Measurements from ENCODE around the gene FBXL15.

The FBXL15 gene

DNA sequence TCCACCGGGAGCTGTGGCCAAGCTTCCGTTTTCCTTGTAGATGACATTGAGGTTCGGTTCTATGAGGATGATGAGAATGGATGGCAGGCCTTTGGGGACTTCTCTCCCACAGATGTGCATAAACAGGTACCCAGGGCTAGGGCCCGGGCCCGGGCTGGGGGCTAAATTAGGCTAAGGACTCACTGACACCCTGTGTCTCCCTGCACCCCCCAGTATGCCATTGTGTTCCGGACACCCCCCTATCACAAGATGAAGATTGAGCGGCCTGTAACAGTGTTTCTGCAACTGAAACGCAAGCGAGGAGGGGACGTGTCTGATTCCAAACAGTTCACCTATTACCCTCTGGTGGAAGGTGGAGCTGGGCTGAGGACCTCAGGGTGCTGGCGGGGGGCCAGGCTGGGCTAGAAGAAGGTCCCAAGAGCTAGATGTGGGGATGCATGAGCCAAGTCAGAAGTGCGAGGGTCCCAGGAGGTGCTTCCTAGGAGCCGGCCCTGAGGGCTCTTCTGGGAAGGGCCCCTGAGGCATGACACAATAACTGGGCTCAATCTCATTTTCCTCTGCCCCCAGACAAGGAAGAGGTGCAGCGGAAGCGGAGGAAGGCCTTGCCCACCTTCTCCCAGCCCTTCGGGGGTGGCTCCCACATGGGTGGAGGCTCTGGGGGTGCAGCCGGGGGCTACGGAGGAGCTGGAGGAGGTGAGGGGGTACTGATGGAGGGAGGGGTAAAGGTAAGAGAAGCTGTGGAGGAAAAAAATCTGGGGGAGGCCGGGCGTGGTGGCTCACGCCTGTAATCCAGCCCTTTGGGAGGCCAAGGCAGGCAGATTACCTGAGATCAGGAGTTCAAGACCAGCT is 22.2 kb upstream of the FBXL15 start:
- DNase-seq, result no peak

GRCh38 chr10:102399217-102400021 is 21.2 kb upstream of the FBXL15 start:
- DNase-seq, result peak; percentile 75

DNA sequence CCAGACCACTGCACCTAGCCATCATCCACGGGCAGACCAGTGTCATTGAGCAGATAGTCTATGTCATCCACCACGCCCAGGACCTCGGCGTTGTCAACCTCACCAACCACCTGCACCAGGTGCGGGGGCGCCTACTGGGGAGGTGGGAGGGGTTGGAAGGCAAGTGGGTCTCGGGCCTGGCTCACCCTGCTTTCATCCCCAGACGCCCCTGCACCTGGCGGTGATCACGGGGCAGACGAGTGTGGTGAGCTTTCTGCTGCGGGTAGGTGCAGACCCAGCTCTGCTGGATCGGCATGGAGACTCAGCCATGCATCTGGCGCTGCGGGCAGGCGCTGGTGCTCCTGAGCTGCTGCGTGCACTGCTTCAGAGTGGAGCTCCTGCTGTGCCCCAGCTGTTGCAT is 20.6 kb upstream of the FBXL15 start:
- DNase-seq, result no peak

GRCh38 chr10:102400598-102401341 is 19.9 kb upstream of the FBXL15 start:
- no peak for DNase-seq

DNA sequence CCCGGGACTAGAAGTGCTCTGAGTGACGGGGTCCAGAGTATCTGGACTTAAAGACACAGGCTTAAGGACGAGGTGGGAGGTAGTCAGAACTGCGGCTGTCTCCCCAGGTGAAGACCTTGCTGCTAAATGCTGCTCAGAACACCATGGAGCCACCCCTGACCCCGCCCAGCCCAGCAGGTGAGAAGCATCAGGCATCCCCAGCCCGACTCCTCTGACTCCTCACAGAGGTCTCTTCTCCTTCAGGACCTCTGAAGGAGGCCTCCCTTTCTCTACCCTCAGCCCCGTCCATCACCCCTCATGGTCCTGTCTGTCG is 19.3 kb upstream of the FBXL15 start:
- DNase-seq, result no peak

DNA sequence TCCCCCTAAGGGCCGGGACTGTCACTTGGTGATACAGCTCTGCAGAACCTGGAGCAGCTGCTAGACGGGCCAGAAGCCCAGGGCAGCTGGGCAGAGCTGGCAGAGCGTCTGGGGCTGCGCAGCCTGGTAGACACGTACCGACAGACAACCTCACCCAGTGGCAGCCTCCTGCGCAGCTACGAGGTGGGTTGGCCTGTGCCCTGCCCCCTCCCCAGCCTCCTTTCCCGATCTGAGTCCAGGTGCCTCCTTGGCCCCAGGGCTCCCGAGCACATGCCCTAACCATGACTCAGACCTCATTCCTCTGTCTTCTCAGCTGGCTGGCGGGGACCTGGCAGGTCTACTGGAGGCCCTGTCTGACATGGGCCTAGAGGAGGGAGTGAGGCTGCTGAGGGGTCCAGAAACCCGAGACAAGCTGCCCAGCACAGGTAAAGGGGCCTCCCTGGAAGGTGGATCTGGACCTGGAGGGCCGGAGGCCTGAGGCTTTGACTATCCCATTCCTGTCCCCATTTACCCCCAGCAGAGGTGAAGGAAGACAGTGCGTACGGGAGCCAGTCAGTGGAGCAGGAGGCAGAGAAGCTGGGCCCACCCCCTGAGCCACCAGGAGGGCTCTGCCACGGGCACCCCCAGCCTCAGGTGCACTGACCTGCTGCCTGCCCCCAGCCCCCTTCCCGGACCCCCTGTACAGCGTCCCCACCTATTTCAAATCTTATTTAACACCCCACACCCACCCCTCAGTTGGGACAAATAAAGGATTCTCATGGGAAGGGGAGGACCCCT is 18.7 kb upstream of the FBXL15 start:
- no peak for DNase-seq

DNA sequence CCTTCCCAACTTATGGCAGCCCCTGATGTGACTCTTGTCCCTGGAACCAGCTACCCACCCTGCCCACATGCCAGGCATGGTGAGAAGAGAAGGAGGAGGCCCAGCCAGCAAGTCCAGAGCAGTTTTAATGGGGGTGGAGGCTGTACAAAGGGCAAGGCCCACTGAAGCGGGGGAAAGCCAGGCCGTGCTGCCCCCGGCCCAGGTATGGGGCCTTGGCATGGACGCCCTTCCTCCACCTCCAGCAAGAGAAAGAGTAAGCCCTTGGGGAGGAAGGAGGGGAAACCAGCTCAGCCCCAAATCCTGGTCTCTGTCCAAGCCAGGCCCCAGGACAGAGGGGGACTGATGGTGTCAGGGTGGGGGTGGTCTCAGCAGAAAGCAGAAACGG is 18.1 kb upstream of the FBXL15 start:
- DNase-seq, result no peak

GRCh38 chr10:102403115-102403514 is 17.5 kb upstream of the FBXL15 start:
- DNase-seq, result no peak

DNA sequence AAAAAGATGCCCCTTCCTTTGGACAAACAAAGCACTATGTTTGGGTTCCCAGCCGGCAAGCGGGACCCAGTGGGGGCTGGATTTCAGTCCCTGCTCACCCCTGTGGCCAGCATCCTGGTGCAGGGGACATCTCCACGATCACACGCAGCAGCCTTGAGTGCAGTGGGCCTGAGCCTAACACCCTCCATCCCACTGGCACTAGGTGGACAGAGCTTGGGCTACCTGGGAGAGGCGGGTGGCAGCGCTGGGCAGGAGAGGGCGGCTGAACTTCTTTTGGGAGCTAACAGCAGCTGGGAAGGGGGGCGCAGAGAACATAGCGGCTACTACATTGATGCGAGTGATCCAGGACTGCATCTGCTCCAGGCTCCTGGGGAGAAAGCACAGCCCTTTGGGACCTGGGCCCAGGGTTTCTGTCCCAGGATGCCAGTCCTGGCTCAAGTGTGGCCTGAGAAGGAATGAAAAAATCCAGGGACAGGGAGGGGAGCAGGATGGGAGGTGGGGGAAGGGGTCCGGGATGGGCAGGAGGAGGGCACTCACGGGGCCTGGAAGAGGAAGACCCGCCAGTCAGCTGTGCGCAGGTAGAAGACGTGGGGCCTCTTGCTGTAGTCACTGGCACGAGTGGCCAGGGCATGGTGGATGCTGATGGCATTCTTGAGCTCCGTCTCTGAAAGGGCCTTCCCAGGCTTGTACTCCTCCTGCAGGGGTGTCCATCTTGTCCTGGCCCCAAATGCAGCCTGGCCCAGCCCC is 16.1 kb upstream of the FBXL15 start:
- no peak for DNase-seq

DNA sequence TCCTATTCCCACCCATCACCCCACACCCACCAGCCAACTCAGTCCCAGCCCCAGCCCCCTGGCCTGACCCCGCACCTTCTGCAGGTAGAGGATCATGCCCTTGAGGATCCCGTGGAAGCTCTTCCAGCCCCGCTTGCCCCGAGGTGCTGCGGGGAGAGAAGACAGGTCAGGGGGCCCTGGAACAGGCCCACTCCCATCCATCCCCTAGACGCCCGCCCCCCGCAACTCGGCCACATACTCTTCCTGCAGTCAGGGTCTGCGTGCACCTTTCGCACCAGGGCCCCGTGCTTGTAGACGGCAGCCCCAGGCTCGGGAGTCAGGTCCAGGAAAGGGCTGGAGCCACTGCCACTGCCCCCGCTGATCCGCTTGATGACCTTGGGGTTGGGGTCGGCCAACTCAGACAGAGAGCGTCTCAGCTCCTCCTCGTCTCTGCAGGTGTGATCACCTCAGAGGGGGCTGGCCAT is 15.5 kb upstream of the FBXL15 start:
- DNase-seq, result no peak

- DNase-seq, result no peak
Observed at GRCh38 chr10:102405632-102406031, 15.0 kb upstream of the FBXL15 start.

DNA sequence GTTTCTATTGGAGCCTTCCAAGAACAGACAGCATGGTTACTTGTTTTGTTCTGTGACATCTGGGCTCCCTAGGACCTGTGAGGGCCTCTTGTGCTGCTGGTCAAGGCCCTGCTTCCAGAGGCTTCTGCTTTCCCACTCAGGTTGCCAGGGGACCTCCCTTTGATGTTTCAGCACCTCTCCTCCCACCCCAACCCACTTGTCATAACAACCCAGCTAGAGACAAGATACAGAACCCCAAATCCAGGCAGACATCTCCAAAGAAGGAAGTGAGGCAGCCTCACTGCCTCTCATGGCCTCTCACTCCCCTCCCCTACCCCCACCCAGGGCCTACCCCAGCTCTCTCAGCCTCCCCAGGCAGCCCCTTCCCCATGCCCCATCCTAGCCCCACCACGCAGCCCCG is 13.8 kb upstream of the FBXL15 start:
- DNase-seq, result no peak

DNA sequence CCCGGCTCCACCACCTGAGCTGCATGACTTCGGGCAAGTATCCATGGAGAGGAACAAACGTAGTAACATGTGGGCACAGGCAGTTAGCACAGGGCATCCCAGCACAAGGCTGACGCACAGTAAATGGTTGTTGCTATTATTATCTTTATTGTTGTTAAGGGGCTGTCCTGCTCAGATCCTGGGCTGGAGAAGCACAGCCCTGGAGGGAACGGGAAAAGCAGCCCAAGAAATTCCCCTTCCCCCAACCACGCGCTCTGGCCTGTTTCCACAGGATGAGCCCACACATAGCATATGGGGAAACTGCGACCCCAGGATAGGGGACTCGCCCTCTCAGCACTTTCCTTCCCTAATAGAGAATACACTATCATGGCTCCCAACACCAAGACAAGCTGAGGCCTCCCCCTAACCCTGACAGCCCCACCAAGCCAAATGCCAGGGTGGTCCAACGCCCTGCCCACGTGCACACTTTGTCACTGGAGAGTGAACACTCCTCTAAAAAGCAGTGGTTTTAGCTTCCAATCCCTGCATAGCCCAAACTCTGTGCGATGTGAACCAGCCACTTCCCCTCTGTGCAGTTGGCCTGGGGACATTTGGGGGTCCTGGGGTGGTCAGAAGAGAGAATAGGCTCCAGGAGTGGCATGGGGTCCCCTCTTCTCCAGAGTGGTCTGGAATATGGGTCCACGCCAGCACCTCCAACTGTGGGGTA is 13.1 kb upstream of the FBXL15 start:
- no peak for DNase-seq

GRCh38 chr10:102408131-102408727 is 12.4 kb upstream of the FBXL15 start:
- DNase-seq, result no peak

- DNase-seq, result no peak
Observed at GRCh38 chr10:102408728-102409603, 11.7 kb upstream of the FBXL15 start.

DNA sequence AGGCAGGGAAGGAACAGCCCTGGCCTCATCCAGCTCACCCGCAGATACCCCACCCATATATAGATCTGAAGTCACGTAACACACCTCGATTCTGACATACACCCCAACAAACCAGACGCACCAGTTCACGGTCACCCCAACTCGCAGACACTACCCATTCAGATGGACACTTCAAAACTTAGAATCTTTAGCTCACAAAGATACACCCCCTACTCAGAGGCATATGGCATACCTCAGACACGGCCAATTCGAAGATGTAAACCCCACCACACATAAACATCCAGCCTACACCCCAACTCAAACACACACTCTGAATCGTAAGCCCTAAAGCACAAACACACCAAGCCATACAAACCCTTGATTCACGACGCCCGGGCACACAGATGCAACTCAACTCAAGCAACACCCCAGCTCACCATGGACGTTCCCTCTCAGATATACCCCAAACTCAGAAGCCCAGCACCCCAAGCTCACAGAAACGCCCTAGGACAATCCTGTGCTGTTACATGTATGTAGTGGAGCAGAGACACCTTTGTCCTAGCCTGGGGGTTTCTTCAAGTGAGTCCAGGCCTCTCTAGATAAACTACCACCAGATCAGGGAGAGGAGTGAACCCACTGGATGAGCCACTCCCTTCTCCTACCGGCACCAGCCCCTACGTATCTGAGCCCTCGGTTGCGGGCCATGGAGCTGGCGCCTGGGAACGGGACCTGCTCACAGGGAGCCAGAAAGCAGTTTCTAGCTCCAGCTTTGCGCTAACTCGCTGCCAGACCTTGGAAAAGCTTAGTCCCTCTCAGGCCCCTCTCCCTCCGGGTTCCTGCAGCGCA is 10.8 kb upstream of the FBXL15 start:
- no peak for DNase-seq

DNA sequence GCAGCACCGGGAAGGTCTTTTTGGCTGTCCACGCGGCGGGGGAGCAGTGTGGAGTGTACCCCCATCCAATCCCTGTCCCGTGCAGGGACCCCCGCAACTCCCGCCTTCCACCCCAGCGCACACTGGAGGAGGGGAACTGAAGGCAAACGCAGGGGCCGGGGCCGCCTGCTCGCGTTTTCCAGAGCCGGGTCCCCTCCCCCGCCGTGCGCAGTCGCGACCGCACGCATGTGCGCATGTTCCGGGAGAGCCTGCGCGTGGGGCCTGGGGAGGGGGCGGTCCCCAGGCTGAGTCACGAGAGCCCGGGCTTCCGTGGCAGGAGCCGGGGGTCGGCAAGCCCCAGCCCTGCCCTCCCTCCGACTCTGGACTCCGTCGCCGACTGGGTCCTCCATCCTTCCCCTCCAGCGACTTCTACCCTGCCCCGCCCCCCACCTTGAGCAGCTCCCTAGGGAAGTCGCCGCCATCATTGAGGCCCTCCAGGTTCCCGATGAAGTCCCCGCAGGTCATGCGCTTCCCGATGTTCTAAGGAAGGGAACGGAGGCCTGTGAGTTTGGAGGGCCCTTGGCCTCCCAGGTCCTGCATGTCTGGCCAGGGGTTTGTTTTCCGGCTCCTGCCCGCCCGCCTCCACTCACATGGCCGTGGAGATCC is 10.1 kb upstream of the FBXL15 start:
- DNase-seq, result no peak

Measured in NCI-H526 treated with DMSO at 0.1 percent for 48 hours (cell line).